ENCODE data around the gene TEKT1.
"Not testable (repeated sequence)": the region's sequence is repeated elsewhere in the genome, so short reads cannot be mapped to it uniquely, and the experiment has no call there.

TEKT1 gene

GRCh38 chr17:6831661-6832263 is at the start of gene TEKT1:
Gene TEKT1 (minus strand): TSS chr17:6831729. CDS start chr17:6830376, 1,353 bp downstream.
- DNase-seq, result peak in 10 of 14 donors; percentile 1 to 55 (median 16)

- not testable (repeated sequence) for DNase-seq
Observed at GRCh38 chr17:6879221-6879975, 47.9 kb upstream of the TEKT1 start.

GRCh38 chr17:6875276-6875675 is 43.7 kb upstream of the TEKT1 start:
- DNase-seq, result not testable (repeated sequence)

GRCh38 chr17:6872936-6873335 is 41.4 kb upstream of the TEKT1 start:
- DNase-seq, result no peak

GRCh38 chr17:6870841-6871240 is 39.3 kb upstream of the TEKT1 start:
- no peak for DNase-seq

GRCh38 chr17:6868582-6868981 is 37.1 kb upstream of the TEKT1 start:
- DNase-seq, result no peak

GRCh38 chr17:6867849-6868248 is 36.3 kb upstream of the TEKT1 start:
- no peak for DNase-seq

GRCh38 chr17:6862825-6863224 is 31.3 kb upstream of the TEKT1 start:
- no peak for DNase-seq

- no peak for DNase-seq
Observed at GRCh38 chr17:6862122-6862521, 30.6 kb upstream of the TEKT1 start.

- DNase-seq, result no peak
Observed at GRCh38 chr17:6857904-6858303, 26.4 kb upstream of the TEKT1 start.

- no peak for DNase-seq
Observed at GRCh38 chr17:6857336-6857735, 25.8 kb upstream of the TEKT1 start.

- DNase-seq, result no peak
Observed at GRCh38 chr17:6856051-6856450, 24.5 kb upstream of the TEKT1 start.

GRCh38 chr17:6853764-6854442 is 22.4 kb upstream of the TEKT1 start:
- DNase-seq, result no peak

- not testable (repeated sequence) for DNase-seq
Observed at GRCh38 chr17:6848545-6849179, 17.1 kb upstream of the TEKT1 start.

- DNase-seq, result not testable (repeated sequence)
Observed at GRCh38 chr17:6846138-6846537, 14.6 kb upstream of the TEKT1 start.

GRCh38 chr17:6844406-6844805 is 12.9 kb upstream of the TEKT1 start:
- DNase-seq, result not testable (repeated sequence)

- no peak for DNase-seq
Observed at GRCh38 chr17:6843241-6843880, 11.8 kb upstream of the TEKT1 start.

GRCh38 chr17:6841769-6842168 is 10.2 kb upstream of the TEKT1 start:
- not testable (repeated sequence) for DNase-seq

- DNase-seq, result no peak
Observed at GRCh38 chr17:6830383-6830986, 1.0 kb downstream of the TEKT1 start.

- no peak for DNase-seq
Observed at GRCh38 chr17:6823011-6823442, 8.5 kb downstream of the TEKT1 start.

GRCh38 chr17:6818938-6819337 is 12.6 kb downstream of the TEKT1 start:
- DNase-seq, result no peak

GRCh38 chr17:6816368-6816767 is 15.2 kb downstream of the TEKT1 start:
- not testable (repeated sequence) for DNase-seq
